ENCODE results near the gene DNAH8.

Gene DNAH8

GRCh38 chr6:39059496-39060310, 344.6 kb downstream of the DNAH8 start:
- Histone ChIP-seq H3K27ac (ENCODE audit: low read length) (no peak overlapping the region), H3K4me3 (ENCODE audit: low read length in 2 of 2) (no peak overlapping the region), H3K9ac (ENCODE audit: low read length in 2 of 2) (no peak overlapping the region), H3K27me3 (ENCODE audit: control insufficient read depth in 1 of 2, insufficient read depth in 2 of 2, low read length in 2 of 2) (peaks cover 5 to 6% of the 10 kb centered on the region in 2 donors), H3K9me3 (ENCODE audit: control insufficient read depth in 2 of 2, low read length in 2 of 2) (no peaks in the 10 kb centered on the region), H3K4me1 (ENCODE audit: control insufficient read depth, insufficient read depth, low read length) (no peaks in the 10 kb centered on the region), H3K36me3 (ENCODE audit: control insufficient read depth in 2 of 2, insufficient read depth in 2 of 2, low read length in 2 of 2) (no peaks in the 10 kb centered on the region)

DNA sequence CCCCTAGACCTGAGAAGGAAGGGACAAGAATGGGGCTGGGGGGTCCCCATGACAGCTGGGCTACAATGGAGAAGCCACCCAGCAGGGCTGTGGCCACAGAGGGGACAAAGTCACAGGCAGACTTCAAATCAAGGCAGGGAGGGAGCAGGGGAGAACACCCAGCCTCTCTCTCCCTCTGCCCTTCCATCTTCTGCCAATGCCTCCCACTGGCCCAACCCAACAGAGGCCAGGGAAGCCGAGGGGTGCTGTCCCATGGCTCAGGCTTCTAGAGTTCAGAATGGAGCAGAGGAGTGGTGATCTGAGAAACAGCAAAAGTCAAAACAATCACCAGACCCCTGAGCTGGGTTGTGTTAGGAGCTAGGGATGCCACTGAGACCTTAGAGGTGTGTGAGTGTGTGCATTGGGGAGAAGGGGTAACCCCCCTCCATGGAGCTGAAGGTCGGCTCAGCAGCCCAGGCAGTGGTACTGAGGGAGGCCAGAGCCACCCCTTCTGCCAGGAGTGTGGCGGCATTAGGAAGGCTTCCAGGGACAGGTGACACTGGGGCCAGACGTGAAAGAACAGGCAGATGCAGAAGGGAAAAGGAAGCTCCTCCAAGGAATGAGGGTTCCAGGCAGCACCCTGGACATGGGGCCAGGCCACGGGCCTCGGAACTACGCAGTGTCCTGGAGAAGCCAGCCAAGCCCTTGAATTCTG, 345.5 kb downstream of the DNAH8 start:
- peaks cover 5 to 6% of the 10 kb centered on the region in 2 donors for H3K27me3 ChIP-seq (ENCODE audit: control insufficient read depth in 1 of 2, insufficient read depth in 2 of 2, low read length in 2 of 2)
- H3K9me3 ChIP-seq (ENCODE audit: control insufficient read depth in 2 of 2, low read length in 2 of 2) = no peaks in the 10 kb centered on the region
- H3K36me3 ChIP-seq (ENCODE audit: control insufficient read depth in 2 of 2, insufficient read depth in 2 of 2, low read length in 2 of 2) = no peaks in the 10 kb centered on the region
- no peak overlapping the region for H3K4me3 ChIP-seq (ENCODE audit: low read length in 2 of 2)
- H3K4me1 ChIP-seq (ENCODE audit: control insufficient read depth, insufficient read depth, low read length) = no peaks in the 10 kb centered on the region
- no peak overlapping the region for H3K27ac ChIP-seq (ENCODE audit: low read length)
- no peak overlapping the region for H3K9ac ChIP-seq (ENCODE audit: low read length in 2 of 2)

GRCh38 chr6:39061182-39061581, 346.1 kb downstream of the DNAH8 start:
- peaks cover 5 to 6% of the 10 kb centered on the region in 2 donors for H3K27me3 ChIP-seq (ENCODE audit: control insufficient read depth in 1 of 2, insufficient read depth in 2 of 2, low read length in 2 of 2)

DNA sequence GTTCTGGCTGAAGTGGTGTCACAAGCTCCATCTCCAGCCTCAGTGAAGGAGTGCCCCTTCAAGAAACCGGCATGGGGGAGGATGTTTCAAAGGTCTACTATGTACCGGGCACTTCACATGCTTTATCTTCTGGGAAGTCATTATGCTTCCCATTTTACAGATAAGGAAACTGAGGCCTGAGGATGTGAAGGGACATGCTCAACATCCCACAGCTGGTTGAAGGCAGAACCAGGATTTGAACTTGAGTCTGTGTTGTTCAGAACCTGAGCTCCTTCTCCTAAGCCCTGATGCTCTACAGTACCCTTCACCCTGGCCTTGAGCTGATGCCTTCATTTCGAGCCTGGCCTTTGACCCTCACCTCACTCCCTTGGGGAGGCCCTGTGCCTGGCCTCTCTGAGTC, 346.5 kb downstream of the DNAH8 start:
- Histone ChIP-seq H3K27ac (ENCODE audit: low read length) (no peak overlapping the region), H3K4me1 (ENCODE audit: control insufficient read depth, insufficient read depth, low read length) (no peaks in the 10 kb centered on the region), H3K9ac (ENCODE audit: low read length in 2 of 2) (no peak overlapping the region), H3K36me3 (ENCODE audit: control insufficient read depth in 2 of 2, insufficient read depth in 2 of 2, low read length in 2 of 2) (no peaks in the 10 kb centered on the region), H3K9me3 (ENCODE audit: control insufficient read depth in 2 of 2, low read length in 2 of 2) (no peaks in the 10 kb centered on the region), H3K4me3 (ENCODE audit: low read length in 2 of 2) (no peak overlapping the region), H3K27me3 (ENCODE audit: control insufficient read depth in 1 of 2, insufficient read depth in 2 of 2, low read length in 2 of 2) (peaks cover 5 to 6% of the 10 kb centered on the region in 2 donors)

More at GRCh38 chr6:39061182-39061581, 346.1 kb downstream of the DNAH8 start:
- Histone ChIP-seq H3K36me3 (ENCODE audit: control insufficient read depth in 2 of 2, insufficient read depth in 2 of 2, low read length in 2 of 2) (no peaks in the 10 kb centered on the region), H3K27ac (ENCODE audit: low read length) (no peak overlapping the region), H3K9me3 (ENCODE audit: control insufficient read depth in 2 of 2, low read length in 2 of 2) (no peaks in the 10 kb centered on the region), H3K9ac (ENCODE audit: low read length in 2 of 2) (no peak overlapping the region), H3K4me1 (ENCODE audit: control insufficient read depth, insufficient read depth, low read length) (no peaks in the 10 kb centered on the region), H3K4me3 (ENCODE audit: low read length in 2 of 2) (no peak overlapping the region)

DNA sequence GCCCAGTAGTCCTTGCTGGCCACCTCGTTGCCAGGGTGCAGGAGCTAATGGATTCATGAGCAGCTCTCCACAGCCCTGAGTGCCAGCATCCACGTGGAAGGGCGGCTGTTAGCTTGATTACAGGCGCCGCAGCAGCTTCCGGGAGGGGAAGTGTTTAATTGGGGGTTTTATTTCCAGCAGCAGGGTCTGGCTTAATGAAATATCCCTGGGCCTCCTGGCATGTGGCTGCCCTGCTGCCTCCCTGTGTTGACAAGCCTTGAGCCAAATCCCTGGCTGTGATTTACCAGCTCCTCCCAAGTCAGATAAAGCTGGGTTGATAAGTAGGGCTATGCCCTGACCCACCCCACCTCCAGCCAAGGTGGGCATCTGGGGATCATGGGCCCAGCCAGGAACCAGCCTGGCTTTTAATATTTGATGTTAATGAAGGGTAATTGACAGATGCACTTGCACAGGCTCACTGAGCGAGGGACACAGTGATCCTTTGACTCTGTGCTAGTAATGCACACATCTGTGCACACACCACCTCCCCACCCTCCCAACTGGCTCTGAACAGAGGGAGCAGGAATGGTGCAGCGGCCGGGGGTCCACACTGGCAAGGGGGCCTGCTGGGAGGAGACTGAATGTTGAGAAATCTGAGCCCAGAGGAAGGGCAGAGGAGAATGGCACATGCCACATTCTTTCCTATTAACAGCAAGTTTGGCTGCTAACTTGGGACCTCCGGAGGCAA, 347.1 kb downstream of the DNAH8 start:
- peaks cover 5 to 6% of the 10 kb centered on the region in 2 donors for H3K27me3 ChIP-seq (ENCODE audit: control insufficient read depth in 1 of 2, insufficient read depth in 2 of 2, low read length in 2 of 2)
- H3K4me3 ChIP-seq (ENCODE audit: low read length in 2 of 2) = no peak overlapping the region
- H3K27ac ChIP-seq (ENCODE audit: low read length) = no peak overlapping the region
- H3K9ac ChIP-seq (ENCODE audit: low read length in 2 of 2) = no peak overlapping the region
- no peaks in the 10 kb centered on the region for H3K4me1 ChIP-seq (ENCODE audit: control insufficient read depth, insufficient read depth, low read length)
- H3K9me3 ChIP-seq (ENCODE audit: control insufficient read depth in 2 of 2, low read length in 2 of 2) = no peaks in the 10 kb centered on the region
- no peaks in the 10 kb centered on the region for H3K36me3 ChIP-seq (ENCODE audit: control insufficient read depth in 2 of 2, insufficient read depth in 2 of 2, low read length in 2 of 2)

- H3K9me3 ChIP-seq (ENCODE audit: control insufficient read depth in 2 of 2, low read length in 2 of 2) = no peaks in the 10 kb centered on the region
- H3K4me3 ChIP-seq (ENCODE audit: low read length in 2 of 2) = no peak overlapping the region
- no peak overlapping the region for H3K27ac ChIP-seq (ENCODE audit: low read length)
- H3K36me3 ChIP-seq (ENCODE audit: control insufficient read depth in 2 of 2, insufficient read depth in 2 of 2, low read length in 2 of 2) = no peaks in the 10 kb centered on the region
- peaks cover 5 to 6% of the 10 kb centered on the region in 2 donors for H3K27me3 ChIP-seq (ENCODE audit: control insufficient read depth in 1 of 2, insufficient read depth in 2 of 2, low read length in 2 of 2)
- H3K4me1 ChIP-seq (ENCODE audit: control insufficient read depth, insufficient read depth, low read length) = no peaks in the 10 kb centered on the region
- H3K9ac ChIP-seq (ENCODE audit: low read length in 2 of 2) = no peak overlapping the region
Observed at GRCh38 chr6:39063526-39063925, 348.4 kb downstream of the DNAH8 start.

DNA sequence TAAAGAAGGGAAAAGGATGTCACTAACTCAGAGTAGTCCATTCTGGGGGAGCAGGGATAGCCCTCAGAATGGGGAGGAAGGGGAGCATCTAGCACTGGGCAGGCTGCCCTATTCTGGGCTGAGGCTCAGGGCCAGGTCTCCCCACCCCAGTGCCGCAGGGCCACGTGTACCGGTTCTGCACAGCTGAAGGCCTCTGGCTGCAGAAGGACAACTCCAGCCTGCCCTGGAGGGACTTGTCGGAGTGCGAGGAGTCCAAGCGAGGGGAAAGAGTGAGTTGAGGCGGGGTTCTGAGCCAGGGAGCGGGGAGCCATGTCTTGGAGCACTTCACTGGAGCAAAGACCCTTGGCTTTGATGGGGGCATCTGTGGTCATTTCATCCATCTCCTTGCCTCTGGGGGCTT, 350.4 kb downstream of the DNAH8 start:
- Histone ChIP-seq H3K27me3 (ENCODE audit: control insufficient read depth in 1 of 2, insufficient read depth in 2 of 2, low read length in 2 of 2) (peaks cover under 1 to 6% of the 10 kb centered on the region in 2 donors), H3K27ac (ENCODE audit: low read length) (no peak overlapping the region), H3K4me3 (ENCODE audit: low read length in 2 of 2) (no peak overlapping the region), H3K9ac (ENCODE audit: low read length in 2 of 2) (no peak overlapping the region), H3K4me1 (ENCODE audit: control insufficient read depth, insufficient read depth, low read length) (no peaks in the 10 kb centered on the region), H3K36me3 (ENCODE audit: control insufficient read depth in 2 of 2, insufficient read depth in 2 of 2, low read length in 2 of 2) (no peaks in the 10 kb centered on the region), H3K9me3 (ENCODE audit: control insufficient read depth in 2 of 2, low read length in 2 of 2) (no peaks in the 10 kb centered on the region)

GRCh38 chr6:39068391-39068790, 353.3 kb downstream of the DNAH8 start:
- Histone ChIP-seq H3K27ac (ENCODE audit: low read length) (no peak overlapping the region), H3K4me1 (ENCODE audit: control insufficient read depth, insufficient read depth, low read length) (no peaks in the 10 kb centered on the region), H3K36me3 (ENCODE audit: control insufficient read depth in 2 of 2, insufficient read depth in 2 of 2, low read length in 2 of 2) (no peaks in the 10 kb centered on the region), H3K27me3 (ENCODE audit: control insufficient read depth in 1 of 2, insufficient read depth in 2 of 2, low read length in 2 of 2) (peaks cover 0 to 3% of the 10 kb centered on the region in 2 donors), H3K9me3 (ENCODE audit: control insufficient read depth in 2 of 2, low read length in 2 of 2) (no peaks in the 10 kb centered on the region), H3K9ac (ENCODE audit: low read length in 2 of 2) (no peak overlapping the region), H3K4me3 (ENCODE audit: low read length in 2 of 2) (no peak overlapping the region)

DNA sequence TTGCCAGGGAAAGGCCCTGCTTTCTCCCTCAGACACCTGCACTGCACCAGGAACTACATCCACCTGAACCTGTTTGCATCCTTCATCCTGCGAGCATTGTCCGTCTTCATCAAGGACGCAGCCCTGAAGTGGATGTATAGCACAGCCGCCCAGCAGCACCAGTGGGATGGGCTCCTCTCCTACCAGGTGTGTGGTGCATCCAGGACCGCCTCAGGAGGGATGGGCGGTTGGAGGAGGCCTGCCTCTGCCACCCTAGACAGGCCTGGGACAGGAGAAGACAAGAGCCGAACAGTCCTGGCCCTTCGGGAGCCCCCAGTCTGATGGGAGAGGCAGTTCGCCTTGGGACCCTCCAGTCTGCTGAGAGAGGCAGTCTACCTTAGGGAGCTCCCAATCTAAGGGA, 357.7 kb downstream of the DNAH8 start:
- Histone ChIP-seq H3K27ac (ENCODE audit: low read length) (no peak overlapping the region), H3K4me1 (ENCODE audit: control insufficient read depth, insufficient read depth, low read length) (no peaks in the 10 kb centered on the region), H3K27me3 (ENCODE audit: control insufficient read depth in 1 of 2, insufficient read depth in 2 of 2, low read length in 2 of 2) (no peaks in the 10 kb centered on the region), H3K36me3 (ENCODE audit: control insufficient read depth in 2 of 2, insufficient read depth in 2 of 2, low read length in 2 of 2) (no peaks in the 10 kb centered on the region), H3K4me3 (ENCODE audit: low read length in 2 of 2) (no peak overlapping the region), H3K9me3 (ENCODE audit: control insufficient read depth in 2 of 2, low read length in 2 of 2) (no peaks in the 10 kb centered on the region), H3K9ac (ENCODE audit: low read length in 2 of 2) (no peak overlapping the region)

- Histone ChIP-seq H3K9ac (ENCODE audit: low read length in 2 of 2) (no peak overlapping the region), H3K4me1 (ENCODE audit: control insufficient read depth, insufficient read depth, low read length) (no peaks in the 10 kb centered on the region), H3K27ac (ENCODE audit: low read length) (no peak overlapping the region), H3K4me3 (ENCODE audit: low read length in 2 of 2) (no peak overlapping the region), H3K9me3 (ENCODE audit: control insufficient read depth in 2 of 2, low read length in 2 of 2) (no peaks in the 10 kb centered on the region), H3K27me3 (ENCODE audit: control insufficient read depth in 1 of 2, insufficient read depth in 2 of 2, low read length in 2 of 2) (no peaks in the 10 kb centered on the region), H3K36me3 (ENCODE audit: control insufficient read depth in 2 of 2, insufficient read depth in 2 of 2, low read length in 2 of 2) (no peaks in the 10 kb centered on the region)
Observed at GRCh38 chr6:39073471-39074355, 358.6 kb downstream of the DNAH8 start.

All from stomach smooth muscle (tissue), 2 donors.